Measurements from ENCODE around the gene CT47C1.
A peak's percentile ranks its signal among the peaks of the same experiment; 100 is the strongest.

The CT47C1 gene

GRCh38 chrX:119075270-119076025 lies 2.7 kb downstream of the CT47C1 start:
- DNase-seq: no peak

DNA sequence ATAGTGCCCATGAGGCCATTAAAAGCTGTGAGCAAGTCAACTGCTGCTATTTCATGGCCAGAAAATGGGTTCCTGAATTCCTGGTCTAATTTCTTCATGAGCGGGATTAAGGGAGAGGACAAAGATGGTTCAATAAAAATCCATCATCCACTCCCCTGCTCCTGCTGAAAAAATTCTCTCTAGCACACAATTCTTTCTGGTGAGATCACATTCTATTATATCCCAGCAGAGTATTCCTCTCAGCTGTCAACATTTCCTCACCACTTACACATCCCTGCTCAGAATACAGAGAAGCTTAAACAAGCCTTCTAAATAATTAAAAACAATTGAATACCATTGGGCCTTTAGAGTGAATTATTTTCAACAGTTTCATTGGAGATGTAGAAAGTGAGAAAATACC lies 9.5 kb downstream of the CT47C1 start:
- no peak for DNase-seq

- no peak for DNase-seq
These were observed 12.0 kb downstream of the CT47C1 start for GRCh38 chrX:119084766-119085165.

GRCh38 chrX:119087121-119087520 lies 14.3 kb downstream of the CT47C1 start:
- no peak for DNase-seq

- no peak for DNase-seq
These were observed 16.8 kb downstream of the CT47C1 start for GRCh38 chrX:119089619-119090018.

- no peak for DNase-seq
These were observed 17.8 kb downstream of the CT47C1 start for GRCh38 chrX:119090627-119091026.

- no peak for DNase-seq
These were observed 21.4 kb downstream of the CT47C1 start for GRCh38 chrX:119093991-119094735.

GRCh38 chrX:119094819-119095218 lies 22.0 kb downstream of the CT47C1 start:
- DNase-seq: no peak

DNA sequence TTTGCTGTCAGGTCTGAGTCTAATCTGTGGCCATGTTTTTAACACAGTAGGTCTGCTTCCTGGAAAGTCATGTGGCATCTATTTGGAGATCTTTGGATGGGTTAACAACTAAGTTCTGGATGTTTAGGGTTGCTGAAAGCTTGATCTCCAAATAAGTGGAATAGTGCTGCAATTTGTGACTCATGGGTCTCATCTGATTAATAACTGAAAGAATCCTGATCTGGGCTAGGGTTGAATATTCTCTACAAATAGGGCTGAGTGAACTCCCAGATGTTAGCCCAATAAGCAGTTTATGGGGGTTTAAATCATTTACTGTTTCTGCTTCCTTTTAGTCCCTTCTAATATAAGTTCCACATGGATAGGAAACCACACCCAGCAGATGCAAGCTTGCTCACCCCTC lies 23.1 kb downstream of the CT47C1 start:
- no peak for DNase-seq

- no peak for DNase-seq
These were observed 28.4 kb downstream of the CT47C1 start for GRCh38 chrX:119101168-119101567.

GRCh38 chrX:119105826-119106225 lies 33.0 kb downstream of the CT47C1 start:
- no peak for DNase-seq

- DNase-seq: no peak
These were observed 34.4 kb downstream of the CT47C1 start for GRCh38 chrX:119107206-119107605.

DNA sequence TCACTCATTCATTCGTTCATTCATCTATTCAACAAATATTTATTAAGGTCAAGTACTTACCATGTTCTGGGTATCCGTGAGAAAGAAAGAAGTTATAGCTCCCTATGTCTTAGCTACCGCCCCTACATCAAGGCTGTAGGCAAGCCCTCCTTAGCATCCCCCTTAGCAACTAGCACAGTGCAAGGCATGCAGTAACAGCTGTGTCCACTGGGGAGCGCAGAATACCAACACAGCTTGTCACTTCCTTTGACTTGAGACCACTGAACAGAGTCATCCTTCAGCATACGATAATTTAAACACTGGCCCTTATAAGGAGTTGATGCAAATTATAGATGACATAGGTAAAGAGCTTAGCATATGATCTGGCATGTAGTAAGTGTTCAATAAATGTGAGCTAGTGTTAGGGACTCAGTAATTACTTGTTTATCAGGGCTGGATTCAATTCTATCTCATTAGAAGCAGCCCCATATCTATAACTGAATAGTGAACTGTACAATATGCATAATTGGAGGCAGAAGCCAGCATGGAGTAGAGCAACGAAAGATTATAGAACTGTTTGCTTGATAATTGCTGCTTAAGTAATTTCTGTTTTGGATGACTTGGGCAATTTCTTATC lies 46.1 kb downstream of the CT47C1 start:
- DNase-seq: peak; percentile 2 to 10 (median 4)

- DNase-seq: no peak
These were observed 48.5 kb downstream of the CT47C1 start for GRCh38 chrX:119121341-119121740.
